Measurements from ENCODE around the gene CFAP54.

- no peak for TF ChIP-seq POLR2A (IDR thresholded peaks at IDR 0.05)
- TF ChIP-seq, protein P1, sequence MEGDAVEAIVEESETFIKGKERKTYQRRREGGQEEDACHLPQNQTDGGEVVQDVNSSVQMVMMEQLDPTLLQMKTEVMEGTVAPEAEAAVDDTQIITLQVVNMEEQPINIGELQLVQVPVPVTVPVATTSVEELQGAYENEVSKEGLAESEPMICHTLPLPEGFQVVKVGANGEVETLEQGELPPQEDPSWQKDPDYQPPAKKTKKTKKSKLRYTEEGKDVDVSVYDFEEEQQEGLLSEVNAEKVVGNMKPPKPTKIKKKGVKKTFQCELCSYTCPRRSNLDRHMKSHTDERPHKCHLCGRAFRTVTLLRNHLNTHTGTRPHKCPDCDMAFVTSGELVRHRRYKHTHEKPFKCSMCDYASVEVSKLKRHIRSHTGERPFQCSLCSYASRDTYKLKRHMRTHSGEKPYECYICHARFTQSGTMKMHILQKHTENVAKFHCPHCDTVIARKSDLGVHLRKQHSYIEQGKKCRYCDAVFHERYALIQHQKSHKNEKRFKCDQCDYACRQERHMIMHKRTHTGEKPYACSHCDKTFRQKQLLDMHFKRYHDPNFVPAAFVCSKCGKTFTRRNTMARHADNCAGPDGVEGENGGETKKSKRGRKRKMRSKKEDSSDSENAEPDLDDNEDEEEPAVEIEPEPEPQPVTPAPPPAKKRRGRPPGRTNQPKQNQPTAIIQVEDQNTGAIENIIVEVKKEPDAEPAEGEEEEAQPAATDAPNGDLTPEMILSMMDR (IDR thresholded peaks at IDR 0.05): peak in 1 of 6 experiments; percentile 7
Measured at GRCh38 chr12:96500693-96501092, 11.3 kb downstream of the CFAP54 start.

Measured in upper lobe of left lung (tissue), 4 donors.